COR-L47 (cell line): ENCODE results near the gene FRMPD4.

Source experiments
- DNase-seq: peaks from one replicate; lab custom pipeline; 2025; lab: John Stamatoyannopoulos, UW

FRMPD4 gene

GRCh38 chrX:12210971-12211370 is 72.7 kb downstream of the FRMPD4 start:
- DNase-seq: no peak

GRCh38 chrX:12223650-12224049 is 85.4 kb downstream of the FRMPD4 start:
- no peak for DNase-seq

GRCh38 chrX:12225107-12225506 is 86.8 kb downstream of the FRMPD4 start:
- DNase-seq: no peak

- DNase-seq: no peak
These were observed 89.3 kb downstream of the FRMPD4 start for GRCh38 chrX:12227412-12228041.

GRCh38 chrX:12228862-12229261 is 90.6 kb downstream of the FRMPD4 start:
- DNase-seq: no peak

GRCh38 chrX:12229986-12230385 is 91.7 kb downstream of the FRMPD4 start:
- no peak for DNase-seq

- no peak for DNase-seq
These were observed 96.5 kb downstream of the FRMPD4 start for GRCh38 chrX:12234534-12235329.

GRCh38 chrX:12236156-12236555 is 97.9 kb downstream of the FRMPD4 start:
- no peak for DNase-seq

- peak; percentile 0 for DNase-seq
These were observed 98.9 kb downstream of the FRMPD4 start for GRCh38 chrX:12237131-12237530.

GRCh38 chrX:12237771-12238170 is 99.5 kb downstream of the FRMPD4 start:
- DNase-seq: no peak

GRCh38 chrX:12239356-12240082 is 101.2 kb downstream of the FRMPD4 start:
- DNase-seq: no peak

- peak; percentile 46 for DNase-seq
These were observed 102.2 kb downstream of the FRMPD4 start for GRCh38 chrX:12240491-12240890.

- DNase-seq: no peak
These were observed 102.8 kb downstream of the FRMPD4 start for GRCh38 chrX:12241026-12241425.

GRCh38 chrX:12245650-12246645 is 107.7 kb downstream of the FRMPD4 start:
- DNase-seq: no peak

- no peak for DNase-seq
These were observed 111.7 kb downstream of the FRMPD4 start for GRCh38 chrX:12249997-12250396.

- DNase-seq: no peak
These were observed 124.9 kb downstream of the FRMPD4 start for GRCh38 chrX:12263211-12263610.

- peak; percentile 11 for DNase-seq
These were observed 131.2 kb downstream of the FRMPD4 start for GRCh38 chrX:12269484-12269883.

GRCh38 chrX:12278151-12278550 is 139.9 kb downstream of the FRMPD4 start:
- DNase-seq: no peak

- DNase-seq: no peak
These were observed 144.7 kb downstream of the FRMPD4 start for GRCh38 chrX:12282991-12283390.

- DNase-seq: no peak
These were observed 154.9 kb downstream of the FRMPD4 start for GRCh38 chrX:12292996-12293765.

GRCh38 chrX:12297353-12297752 is 159.1 kb downstream of the FRMPD4 start:
- no peak for DNase-seq
